OCI-LY7 (cell line): ENCODE measurements around the gene GLTP. TPM values are rescaled to one million over a fixed set of nuclear protein-coding genes. Genes with fewer than 3 reads are reported as not detected.

Experiments
- BruUV-seq: library from RNA; stranded (reverse); fragments of 400-500 nt; replicated peaks from 2 replicates; lab custom pipeline; 2021; lab: Mats Ljungman, UMichigan
- CTCF ChIA-PET: fragments of 300-600 bp; sonication (Branson Sonifier 250); formaldehyde crosslinking; loops from one replicate; lab custom pipeline; 2022; ENCODE audit warnings: antibody characterized with exemption; ENCODE audit not compliant: unreplicated experiment; lab: Charles Lee
- POLR2A ChIA-PET: fragments of 300-600 bp; sonication (Branson Sonifier 250); formaldehyde crosslinking; loops from one replicate; lab custom pipeline; 2022; ENCODE audit warnings: antibody characterized with exemption; lab: Charles Lee
- DNase-seq: peaks from one replicate; pipeline ENCODE4 v3.0.0-alpha.2; 2015; ENCODE audit warnings: low spot score
- H2AFZ ChIP-seq: fragments of 200-600 bp; sonication (generic), shearing (Covaris generic); 2 replicates; pipeline ENCODE4 v1.6.1; 2014; ENCODE audit warnings: mild to moderate bottlenecking, antibody characterized with exemption, low read length, moderate library complexity
- H3K27ac ChIP-seq: fragments of 200-600 bp; sonication (generic); 2 replicates; pipeline ENCODE4 v1.5.1; 2014; ENCODE audit warnings: mixed run types, low read depth, mild to moderate bottlenecking, moderate library complexity, low read length, inconsistent platforms; ENCODE audit not compliant: poor library complexity, severe bottlenecking
- H3K36me3 ChIP-seq: fragments of 200-600 bp; sonication (generic); 2 replicates; pipeline ENCODE4 v1.6.1; 2014; ENCODE audit warnings: mild to moderate bottlenecking, antibody characterized with exemption, low read length, moderate library complexity, mixed read lengths; ENCODE audit not compliant: insufficient read depth
- H3K4me1 ChIP-seq: fragments of 200-600 bp; sonication (generic); 2 replicates; pipeline ENCODE4 v1.5.1; 2014; ENCODE audit warnings: mild to moderate bottlenecking, low read length; ENCODE audit not compliant: insufficient read depth, poor library complexity, severe bottlenecking
- H3K4me2 ChIP-seq: fragments of 200-600 bp; sonication (generic); 2 replicates; pipeline ENCODE4 v1.6.1; 2014; ENCODE audit warnings: mild to moderate bottlenecking, low read length
- H3K4me3 ChIP-seq: fragments of 200-600 bp; sonication (generic); 2 replicates; pipeline ENCODE4 v1.5.1; 2014; ENCODE audit warnings: mild to moderate bottlenecking, low read depth, low read length; ENCODE audit not compliant: poor library complexity, severe bottlenecking
- H3K79me2 ChIP-seq: fragments of 200-600 bp; sonication (generic); 2 replicates; pipeline ENCODE4 v1.6.1; 2016; ENCODE audit warnings: low read depth, mild to moderate bottlenecking, low read length, moderate library complexity, mixed read lengths; ENCODE audit not compliant: insufficient read depth
- H3K9me2 ChIP-seq: fragments of 200-600 bp; sonication (generic); 2 replicates; pipeline ENCODE4 v1.6.1; 2016; ENCODE audit warnings: mild to moderate bottlenecking, low read length, mixed read lengths; ENCODE audit not compliant: insufficient read depth
- H3K9me3 ChIP-seq: fragments of 200-600 bp; sonication (generic); 2 replicates; pipeline ENCODE4 v1.6.1; 2014; ENCODE audit warnings: mild to moderate bottlenecking, mixed run types, low read length, mixed read lengths
- H4K20me1 ChIP-seq: fragments of 200-600 bp; sonication (generic); 2 replicates; pipeline ENCODE4 v1.6.1; 2014; ENCODE audit warnings: mild to moderate bottlenecking, antibody characterized with exemption, low read length, moderate library complexity, mixed read lengths; ENCODE audit not compliant: insufficient read depth
- CTCF ChIP-seq: fragments of 200-600 bp; sonication (generic); conservative IDR thresholded peaks from 2 replicates; pipeline ENCODE4 v1.5.1; 2014; ENCODE audit warnings: mild to moderate bottlenecking, antibody characterized with exemption, low read length, moderate library complexity, mixed read lengths
- EZH2phosphoT487 ChIP-seq: fragments of 200-600 bp; sonication (generic); IDR thresholded peaks from 2 replicates; pipeline ENCODE4 v1.6.1; 2018; ENCODE audit warnings: low read depth, borderline replicate concordance, mild to moderate bottlenecking, mixed run types, antibody characterized with exemption, low read length, moderate library complexity, mixed read lengths
- intact Hi-C: fragments of 100-400 bp; cut with micrococcal nuclease; formaldehyde crosslinking; loops from one replicate; pipeline ENCODE4 v1.10.0; 2022; ENCODE audit not compliant: unreplicated experiment
- total RNA-seq, 2 experiments: library from RNA; depleted of rRNA in 1 of 2; stranded (reverse); fragments of >200 nt in 1 of 2; shearing (Covaris generic) in 1 of 2; gene quantifications; 2 replicates each; pipeline ENCODE4 v1.2.3, GENCODE V29; 2014 to 2022

GLTP gene
- total RNA-seq, 2 experiments from 2014 or later, result 24.0 to 27.3 TPM

GRCh38 chr12:109811624-109811995 lies 68.7 kb downstream of the GLTP start:
- Histone ChIP-seq H3K4me3 (no peak overlapping the region), H4K20me1 (no peaks in the 10 kb centered on the region), H3K27ac (no peak overlapping the region), H2AFZ (no peak overlapping the region), H3K36me3 (no peaks in the 10 kb centered on the region), H3K9me3 (no peaks in the 10 kb centered on the region), H3K79me2 (no peaks in the 10 kb centered on the region), H3K9me2 (no peaks in the 10 kb centered on the region), H3K4me1 (no peaks in the 10 kb centered on the region), H3K4me2 (no peak overlapping the region)
- DNase-seq, result no peak
- intact Hi-C loops, result no loop called here
- TF ChIP-seq CTCF (no peak), EZH2phosphoT487 (no peak)
- CTCF ChIA-PET, result no interaction called here
- POLR2A ChIA-PET, result no interaction called here
- no TSS peak for BruUV-seq

GRCh38 chr12:109810954-109811623 lies 69.3 kb downstream of the GLTP start:
- Histone ChIP-seq H3K27ac (no peak overlapping the region), H3K36me3 (no peaks in the 10 kb centered on the region), H4K20me1 (no peaks in the 10 kb centered on the region), H3K9me2 (no peaks in the 10 kb centered on the region), H3K4me3 (no peak overlapping the region), H3K4me2 (no peak overlapping the region), H3K9me3 (no peaks in the 10 kb centered on the region), H3K4me1 (no peaks in the 10 kb centered on the region), H2AFZ (no peak overlapping the region), H3K79me2 (no peaks in the 10 kb centered on the region)
- DNase-seq, result no peak
- intact Hi-C loops, result no loop called here
- ChIA-PET POLR2A (no interaction called here), CTCF (no interaction called here)
- no TSS peak for BruUV-seq
- no peak for TF ChIP-seq CTCF

GRCh38 chr12:109808876-109809646 lies 71.3 kb downstream of the GLTP start:
- TF ChIP-seq CTCF (no peak), EZH2phosphoT487 (no peak)
- Histone ChIP-seq H3K79me2 (no peaks in the 10 kb centered on the region), H3K27ac (no peak overlapping the region), H4K20me1 (no peaks in the 10 kb centered on the region), H3K4me3 (no peak overlapping the region), H3K4me1 (no peaks in the 10 kb centered on the region), H3K9me2 (no peaks in the 10 kb centered on the region), H3K4me2 (no peak overlapping the region), H2AFZ (no peak overlapping the region), H3K9me3 (no peaks in the 10 kb centered on the region), H3K36me3 (no peaks in the 10 kb centered on the region)
- CTCF ChIA-PET, result no interaction called here
- POLR2A ChIA-PET, result no interaction called here
- intact Hi-C loops, result no loop called here
- DNase-seq, result no peak
- no TSS peak for BruUV-seq
